H1 (cell line): ENCODE data around the gene CCDC157. TPM values are rescaled to one million over a fixed set of nuclear protein-coding genes. Genes with fewer than 3 reads are reported as not detected.

ENCODE experiments used
- CHD7 ChIP-seq: fragments of 300-600 bp; sonication (generic); IDR thresholded peaks from 2 replicates; pipeline ENCODE4 v1.7.1; 2012; ENCODE audit warnings: low read length, moderate library complexity, mild to moderate bottlenecking, inconsistent platforms; ENCODE audit not compliant: insufficient replicate concordance
- CREB1 ChIP-seq: IDR thresholded peaks from 2 replicates; pipeline ENCODE4 v1.6.1; 2012; ENCODE audit warnings: inconsistent platforms
- E2F6 ChIP-seq: IDR thresholded peaks from 2 replicates; pipeline ENCODE4 v1.6.1; 2012; ENCODE audit warnings: inconsistent platforms
- EGR1 ChIP-seq: IDR thresholded peaks from 2 replicates; pipeline ENCODE4 v1.6.1; 2011; ENCODE audit warnings: low read depth, low read length, borderline replicate concordance
- MAX ChIP-seq: IDR thresholded peaks from 2 replicates; pipeline ENCODE4 v1.6.1; 2012; ENCODE audit warnings: inconsistent platforms
- POLR2A ChIP-seq, 2 experiments: IDR thresholded peaks; 1 replicate in 1 of 2; 2 replicates in 1 of 2; pipeline ENCODE4 v1.6.1; 2011; ENCODE audit warnings: low read depth in 2 of 2, low read length in 2 of 2, mild to moderate bottlenecking in 2 of 2; ENCODE audit errors: control extremely low read depth in 1 of 2
- RAD21 ChIP-seq, 2 experiments: IDR thresholded peaks in 1 of 2; conservative IDR thresholded peaks in 1 of 2; 2 replicates each; pipeline ENCODE4 v1.6.1; 2011; ENCODE audit warnings: low read depth in 2 of 2, low read length in 2 of 2, improper control_type of control experiment in 1 of 2, inconsistent platforms in 1 of 2, mild to moderate bottlenecking in 1 of 2, moderate library complexity in 1 of 2
- SP4 ChIP-seq: IDR thresholded peaks from 2 replicates; pipeline ENCODE4 v1.6.1; 2012; ENCODE audit warnings: low read length, inconsistent platforms
- SRF ChIP-seq: IDR thresholded peaks from 2 replicates; pipeline ENCODE4 v1.6.1; 2011; ENCODE audit warnings: mild to moderate bottlenecking, low read depth, low read length, moderate library complexity
- TCF12 ChIP-seq: IDR thresholded peaks from 2 replicates; pipeline ENCODE4 v1.6.1; 2011; ENCODE audit warnings: low read depth, mild to moderate bottlenecking, low read length
- YY1 ChIP-seq: IDR thresholded peaks from 2 replicates; pipeline ENCODE4 v1.6.1; 2011; ENCODE audit warnings: low read depth, mild to moderate bottlenecking, low read length
- polyA plus RNA-seq, 7 experiments: library from polyadenylated mRNA; depleted of rRNA in 3 of 7; stranded (reverse) in 5 of 7; unstranded in 2 of 7; fragments of >200 nt in 5 of 7; fragments of 200-250 nt in 2 of 7; gene quantifications; 1 replicate in 5 of 7; 2 replicates in 1 of 7; 4 replicates in 1 of 7; pipeline versions ENCODE4 v1.2.1 to v1.2.3, GENCODE V29; 2011 to 2013; ENCODE audit warnings: missing spikeins in 2 of 7, mixed read lengths in 2 of 7
- total RNA-seq: library from RNA; stranded (reverse); fragmentation: NEBNext Ultra II Directional; extraction: Animal tissue kit (Norgen Biotek cat#: 25700); gene quantifications from 2 replicates; pipeline ENCODE4 v1.2.1, GENCODE V29; 2021

Gene CCDC157
- total and polyA plus RNA-seq, 2 of the 8 experiments (the other 6 are each of a cell fraction or from before 2014, with no cell fraction given) = 4.1 to 8.4 TPM

- TF ChIP-seq CHD7 (no peak), EGR1 (no peak), RAD21 (IDR thresholded peaks at IDR 0.05 in 1 of 2, conservative IDR thresholded peaks at IDR 0.05 in 1 of 2; ENCODE audit: low read depth in 2 of 2, low read length in 2 of 2) (no peak), POLR2A (IDR thresholded peaks at IDR 0.05; ENCODE audit: control extremely low read depth in 1 of 2, low read depth in 2 of 2, low read length in 2 of 2) (no peak), CREB1 (no peak), SRF (no peak), YY1 (no peak), SP4 (no peak), TCF12 (no peak), E2F6 (no peak), MAX (no peak)
Observed at GRCh38 chr22:30308518-30309230, 48.1 kb upstream of the CCDC157 start (continued).
